H1 (cell line): Measurements from ENCODE around the gene P3H2. TPM values are rescaled to one million over a fixed set of nuclear protein-coding genes. Genes with fewer than 3 reads are reported as not detected.

ENCODE experiments used
- HDAC2 ChIP-seq, 2 experiments: fragments of 300-600 bp in 1 of 2; sonication (generic) in 1 of 2; IDR thresholded peaks; 2 replicates each; pipeline ENCODE4 v1.6.1; 2011 to 2012; ENCODE audit warnings: low read depth in 2 of 2, low read length in 2 of 2, mild to moderate bottlenecking in 2 of 2, moderate library complexity in 2 of 2, borderline replicate concordance in 1 of 2, inconsistent platforms in 1 of 2
- POLR2A ChIP-seq, 2 experiments: IDR thresholded peaks; 1 replicate in 1 of 2; 2 replicates in 1 of 2; pipeline ENCODE4 v1.6.1; 2011; ENCODE audit warnings: low read depth in 2 of 2, low read length in 2 of 2, mild to moderate bottlenecking in 2 of 2; ENCODE audit errors: control extremely low read depth in 1 of 2
- POU5F1 ChIP-seq: IDR thresholded peaks from 2 replicates; pipeline ENCODE4 v1.6.1; 2011; ENCODE audit warnings: low read depth, mild to moderate bottlenecking, low read length, moderate library complexity
- RXRA ChIP-seq: IDR thresholded peaks from 2 replicates; pipeline ENCODE4 v1.6.1; 2011; ENCODE audit warnings: low read depth, mild to moderate bottlenecking, low read length, moderate library complexity; ENCODE audit not compliant: insufficient read depth
- SP2 ChIP-seq: IDR thresholded peaks from 2 replicates; pipeline ENCODE4 v1.6.1; 2012; ENCODE audit warnings: mild to moderate bottlenecking, low read length, inconsistent platforms
- ZNF274 ChIP-seq: IDR thresholded peaks from 2 replicates; pipeline ENCODE4 v1.7.0; 2012; ENCODE audit warnings: low read length, borderline replicate concordance; ENCODE audit errors: extremely low read depth
- polyA plus RNA-seq, 7 experiments: library from polyadenylated mRNA; depleted of rRNA in 3 of 7; stranded (reverse) in 5 of 7; unstranded in 2 of 7; fragments of >200 nt in 5 of 7; fragments of 200-250 nt in 2 of 7; gene quantifications; 1 replicate in 5 of 7; 2 replicates in 1 of 7; 4 replicates in 1 of 7; pipeline versions ENCODE4 v1.2.1 to v1.2.3, GENCODE V29; 2011 to 2013; ENCODE audit warnings: missing spikeins in 2 of 7, mixed read lengths in 2 of 7
- total RNA-seq: library from RNA; stranded (reverse); fragmentation: NEBNext Ultra II Directional; extraction: Animal tissue kit (Norgen Biotek cat#: 25700); gene quantifications from 2 replicates; pipeline ENCODE4 v1.2.1, GENCODE V29; 2021
- TF ChIP-seq, protein P1 (sequence below): IDR thresholded peaks from 2 replicates; pipeline ENCODE4 v1.6.1; 2011; ENCODE audit warnings: low read length, improper control_type of control experiment

The P3H2 gene
- total and polyA plus RNA-seq, 2 of the 8 experiments (the other 6 are each of a cell fraction or from before 2014, with no cell fraction given) = 40.5 to 60.4 TPM

DNA sequence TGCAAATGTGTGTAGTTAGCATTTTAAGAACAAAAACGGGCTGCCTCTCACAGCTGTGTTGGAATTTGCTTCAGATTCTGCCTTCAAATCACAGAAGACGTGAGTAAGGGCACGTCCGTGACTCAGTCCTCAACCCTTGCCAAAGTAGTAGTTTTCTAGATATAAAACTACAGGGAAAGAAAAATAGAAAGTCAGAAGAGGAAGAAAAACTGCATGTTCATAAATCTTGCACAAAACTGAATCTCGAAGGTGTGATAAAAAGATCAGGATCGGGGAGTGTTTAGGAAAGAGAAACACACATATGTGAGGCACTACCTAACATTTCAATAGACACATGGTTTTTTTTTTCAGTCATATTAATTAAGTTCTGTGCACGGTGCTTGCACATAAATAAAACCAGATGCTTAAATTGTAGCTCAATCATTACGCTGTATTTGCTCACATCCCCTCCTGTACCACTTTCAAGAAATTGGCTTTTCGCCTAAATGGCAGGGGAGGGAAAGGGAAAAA lies 71.7 kb downstream of the P3H2 start (continued):
- TF ChIP-seq POLR2A (IDR thresholded peaks at IDR 0.05; ENCODE audit: control extremely low read depth in 1 of 2, low read depth in 2 of 2, low read length in 2 of 2) = no peak
- no peak for TF ChIP-seq HDAC2 (IDR thresholded peaks at IDR 0.05; ENCODE audit: borderline replicate concordance in 1 of 2, low read depth in 2 of 2, low read length in 2 of 2)
- TF ChIP-seq, protein P1, sequence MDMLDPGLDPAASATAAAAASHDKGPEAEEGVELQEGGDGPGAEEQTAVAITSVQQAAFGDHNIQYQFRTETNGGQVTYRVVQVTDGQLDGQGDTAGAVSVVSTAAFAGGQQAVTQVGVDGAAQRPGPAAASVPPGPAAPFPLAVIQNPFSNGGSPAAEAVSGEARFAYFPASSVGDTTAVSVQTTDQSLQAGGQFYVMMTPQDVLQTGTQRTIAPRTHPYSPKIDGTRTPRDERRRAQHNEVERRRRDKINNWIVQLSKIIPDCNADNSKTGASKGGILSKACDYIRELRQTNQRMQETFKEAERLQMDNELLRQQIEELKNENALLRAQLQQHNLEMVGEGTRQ = no peak
- no peak for TF ChIP-seq SP2
- TF ChIP-seq POU5F1 = no peak
- TF ChIP-seq RXRA = no peak
- no peak for TF ChIP-seq ZNF274
